ENCODE measurements around the gene DDX31.

DDX31 gene

GRCh38 chr9:132677976-132678375, 8.2 kb upstream of the DDX31 start:
- no peak overlapping the region for H3K4me3 ChIP-seq (ENCODE audit: control insufficient read depth in 1 of 7, extremely low read depth in 1 of 7, insufficient read depth in 4 of 7, low read depth in 2 of 7, low read length in 6 of 7)
- 99% methylated on average over 8 of the region's 8 CpGs for WGBS (ENCODE audit: insufficient coverage)
- POLR2A ChIA-PET: no interaction called here

GRCh38 chr9:132674485-132674884, 4.7 kb upstream of the DDX31 start:
- ChIA-PET CTCF (interaction anchor here (0.6 to 1.3 kb wide), 3 partner anchors 18 to 1699 kb away, joined by 3 to 4 read pairs (median 4); no protein-coding TSS in a partner anchor), POLR2A (interaction anchor here (0.6 kb wide), 1 partner anchor 670 kb away, joined by 3 read pairs; no protein-coding TSS in a partner anchor)
- 100% methylated on average over 3 of the region's 4 CpGs for WGBS (ENCODE audit: insufficient coverage)
- no peak for DNase-seq
- H3K27ac ChIP-seq (ENCODE audit: insufficient read depth in 1 of 2, low read depth in 1 of 2, low read length in 2 of 2, poor library complexity in 1 of 2, severe bottlenecking in 2 of 2): no peak overlapping the region
- no peak overlapping the region for H3K4me3 ChIP-seq (ENCODE audit: control insufficient read depth in 1 of 7, extremely low read depth in 1 of 7, insufficient read depth in 4 of 7, low read depth in 2 of 7, low read length in 6 of 7)
- H3K36me3 ChIP-seq (ENCODE audit: control insufficient read depth in 4 of 4, insufficient read depth in 4 of 4, low read length in 3 of 4): peaks cover 10 to 21% (median 17%) of the 10 kb centered on the region in 4 experiments
- H3K4me1 ChIP-seq (ENCODE audit: control extremely low read depth in 1 of 4, control insufficient read depth in 4 of 4, insufficient read depth in 4 of 4, low read length in 3 of 4): peaks cover 9 to 30% (median 29%) of the 10 kb centered on the region in 4 experiments
- no peaks in the 10 kb centered on the region for H3K27me3 ChIP-seq (replicated peaks in 2 of 5; ENCODE audit: control insufficient read depth in 4 of 5, insufficient read depth in 5 of 5, low read length in 4 of 5)
- H3K9me3 ChIP-seq (ENCODE audit: control extremely low read depth in 1 of 5, control insufficient read depth in 4 of 5, insufficient read depth in 2 of 5, low read depth in 1 of 5, low read length in 4 of 5): no peaks in the 10 kb centered on the region

More at GRCh38 chr9:132677976-132678375, 8.2 kb upstream of the DDX31 start:
- CTCF ChIA-PET: interaction anchor here (1.4 kb wide), 1 partner anchor 24 kb away, joined by 3 read pairs; no protein-coding TSS in a partner anchor
- DNase-seq: no peak
- Histone ChIP-seq H3K4me1 (ENCODE audit: control extremely low read depth in 1 of 4, control insufficient read depth in 4 of 4, insufficient read depth in 4 of 4, low read length in 3 of 4) (peaks cover 0 to 6% (median 5%) of the 10 kb centered on the region in 4 experiments), H3K9me3 (ENCODE audit: control extremely low read depth in 1 of 5, control insufficient read depth in 4 of 5, insufficient read depth in 2 of 5, low read depth in 1 of 5, low read length in 4 of 5) (no peaks in the 10 kb centered on the region), H3K27me3 (replicated peaks in 2 of 5; ENCODE audit: control insufficient read depth in 4 of 5, insufficient read depth in 5 of 5, low read length in 4 of 5) (no peaks in the 10 kb centered on the region), H3K36me3 (ENCODE audit: control insufficient read depth in 4 of 4, insufficient read depth in 4 of 4, low read length in 3 of 4) (peaks cover 15 to 32% (median 26%) of the 10 kb centered on the region in 4 experiments), H3K27ac (ENCODE audit: insufficient read depth in 1 of 2, low read depth in 1 of 2, low read length in 2 of 2, poor library complexity in 1 of 2, severe bottlenecking in 2 of 2) (no peak overlapping the region)

GRCh38 chr9:132673355-132673754, 3.6 kb upstream of the DDX31 start:
- Histone ChIP-seq H3K9me3 (ENCODE audit: control extremely low read depth in 1 of 5, control insufficient read depth in 4 of 5, insufficient read depth in 2 of 5, low read depth in 1 of 5, low read length in 4 of 5) (no peaks in the 10 kb centered on the region), H3K4me3 (ENCODE audit: control insufficient read depth in 1 of 7, extremely low read depth in 1 of 7, insufficient read depth in 4 of 7, low read depth in 2 of 7, low read length in 6 of 7) (no peak overlapping the region), H3K36me3 (ENCODE audit: control insufficient read depth in 4 of 4, insufficient read depth in 4 of 4, low read length in 3 of 4) (peaks cover 2 to 10% (median 6%) of the 10 kb centered on the region in 4 experiments), H3K4me1 (ENCODE audit: control extremely low read depth in 1 of 4, control insufficient read depth in 4 of 4, insufficient read depth in 4 of 4, low read length in 3 of 4) (peaks cover 9 to 36% (median 34%) of the 10 kb centered on the region in 4 experiments), H3K27ac (ENCODE audit: insufficient read depth in 1 of 2, low read depth in 1 of 2, low read length in 2 of 2, poor library complexity in 1 of 2, severe bottlenecking in 2 of 2) (no peak overlapping the region), H3K27me3 (replicated peaks in 2 of 5; ENCODE audit: control insufficient read depth in 4 of 5, insufficient read depth in 5 of 5, low read length in 4 of 5) (no peaks in the 10 kb centered on the region)
- ChIA-PET CTCF (interaction anchor here (0.6 to 1.1 kb wide), 4 partner anchors 9 to 126 kb away, joined by 3 to 5 read pairs (median 4); no protein-coding TSS in a partner anchor), POLR2A (interaction anchor here (0.6 kb wide), 1 partner anchor 11 kb away, joined by 7 read pairs; no protein-coding TSS in a partner anchor)
- peak; percentile 53 to 84 (median 63) for DNase-seq
- WGBS (ENCODE audit: insufficient coverage): 66% methylated on average over 4 of the region's 6 CpGs

DNA sequence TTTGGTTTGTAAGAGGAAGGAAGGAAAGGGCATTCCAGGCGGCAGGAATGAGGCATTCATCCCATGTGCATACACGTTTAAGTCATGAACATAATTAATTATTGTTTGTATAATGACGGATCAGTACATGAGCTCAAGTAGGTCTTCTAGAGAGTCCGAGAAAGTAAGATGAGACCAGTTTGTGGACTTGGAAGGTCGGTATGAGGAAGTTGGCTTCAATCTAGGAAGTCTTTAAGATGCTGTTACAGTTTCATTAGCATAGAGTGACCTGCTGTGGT, 2.6 kb upstream of the DDX31 start:
- Histone ChIP-seq H3K9me3 (ENCODE audit: control extremely low read depth in 1 of 5, control insufficient read depth in 4 of 5, insufficient read depth in 2 of 5, low read depth in 1 of 5, low read length in 4 of 5) (no peaks in the 10 kb centered on the region), H3K36me3 (ENCODE audit: control insufficient read depth in 4 of 4, insufficient read depth in 4 of 4, low read length in 3 of 4) (peaks cover 0 to 4% (median 1%) of the 10 kb centered on the region in 4 experiments), H3K4me3 (ENCODE audit: control insufficient read depth in 1 of 7, extremely low read depth in 1 of 7, insufficient read depth in 4 of 7, low read depth in 2 of 7, low read length in 6 of 7) (peak overlapping the region in 2 of 7 experiments; percentile 82 to 97), H3K27ac (ENCODE audit: insufficient read depth in 1 of 2, low read depth in 1 of 2, low read length in 2 of 2, poor library complexity in 1 of 2, severe bottlenecking in 2 of 2) (no peak overlapping the region), H3K27me3 (replicated peaks in 2 of 5; ENCODE audit: control insufficient read depth in 4 of 5, insufficient read depth in 5 of 5, low read length in 4 of 5) (no peaks in the 10 kb centered on the region), H3K4me1 (ENCODE audit: control extremely low read depth in 1 of 4, control insufficient read depth in 4 of 4, insufficient read depth in 4 of 4, low read length in 3 of 4) (peaks cover 9 to 36% (median 34%) of the 10 kb centered on the region in 4 experiments)
- no peak for DNase-seq
- 25% methylated on average over 2 of the region's 5 CpGs for WGBS (ENCODE audit: insufficient coverage)
- ChIA-PET CTCF (no interaction called here), POLR2A (no interaction called here)

- peak in 2 of 3 donors; percentile 7 to 23 for DNase-seq
- Histone ChIP-seq H3K4me3 (ENCODE audit: control insufficient read depth in 1 of 7, extremely low read depth in 1 of 7, insufficient read depth in 4 of 7, low read depth in 2 of 7, low read length in 6 of 7) (peak overlapping the region in 6 of 7 experiments; percentile 80 to 99 (median 90)), H3K36me3 (ENCODE audit: control insufficient read depth in 4 of 4, insufficient read depth in 4 of 4, low read length in 3 of 4) (peaks cover 0 to 4% (median 1%) of the 10 kb centered on the region in 4 experiments), H3K27ac (ENCODE audit: insufficient read depth in 1 of 2, low read depth in 1 of 2, low read length in 2 of 2, poor library complexity in 1 of 2, severe bottlenecking in 2 of 2) (no peak overlapping the region), H3K27me3 (replicated peaks in 2 of 5; ENCODE audit: control insufficient read depth in 4 of 5, insufficient read depth in 5 of 5, low read length in 4 of 5) (no peaks in the 10 kb centered on the region), H3K4me1 (ENCODE audit: control extremely low read depth in 1 of 4, control insufficient read depth in 4 of 4, insufficient read depth in 4 of 4, low read length in 3 of 4) (peaks cover 9 to 36% (median 34%) of the 10 kb centered on the region in 4 experiments), H3K9me3 (ENCODE audit: control extremely low read depth in 1 of 5, control insufficient read depth in 4 of 5, insufficient read depth in 2 of 5, low read depth in 1 of 5, low read length in 4 of 5) (no peaks in the 10 kb centered on the region)
- ChIA-PET POLR2A (no interaction called here), CTCF (interaction anchor here (1.0 kb wide), 1 partner anchor 130 kb away, joined by 3 read pairs; no protein-coding TSS in a partner anchor)
- 100% methylated on average over 2 of the region's 6 CpGs for WGBS (ENCODE audit: insufficient coverage)
Measured at GRCh38 chr9:132671620-132672412, 2.0 kb upstream of the DDX31 start.

GRCh38 chr9:132670457-132671391, 941 bp upstream of the DDX31 start, which contains the start of gene GTF3C4:
TSS of gene GTF3C4 (plus strand) at chr9:132670464. CDS start at chr9:132670599, 135 bp downstream.
- Histone ChIP-seq H3K4me3 (ENCODE audit: control insufficient read depth in 1 of 7, extremely low read depth in 1 of 7, insufficient read depth in 4 of 7, low read depth in 2 of 7, low read length in 6 of 7) (peak within 1 kb of the TSS; percentile 80 to 99 (median 89)), H3K4me1 (ENCODE audit: control extremely low read depth in 1 of 4, control insufficient read depth in 4 of 4, insufficient read depth in 4 of 4, low read length in 3 of 4) (peaks cover 9 to 36% (median 34%) of the 10 kb centered on the region in 4 experiments), H3K9me3 (ENCODE audit: control extremely low read depth in 1 of 5, control insufficient read depth in 4 of 5, insufficient read depth in 2 of 5, low read depth in 1 of 5, low read length in 4 of 5) (no peaks in the 10 kb centered on the region), H3K27me3 (replicated peaks in 2 of 5; ENCODE audit: control insufficient read depth in 4 of 5, insufficient read depth in 5 of 5, low read length in 4 of 5) (no peaks in the 10 kb centered on the region), H3K36me3 (ENCODE audit: control insufficient read depth in 4 of 4, insufficient read depth in 4 of 4, low read length in 3 of 4) (peaks cover 0 to 4% (median 1%) of the 10 kb centered on the region in 4 experiments), H3K27ac (ENCODE audit: insufficient read depth in 1 of 2, low read depth in 1 of 2, low read length in 2 of 2, poor library complexity in 1 of 2, severe bottlenecking in 2 of 2) (peak within 1 kb of the TSS; percentile 96)
- DNase-seq: peak; percentile 15 to 45 (median 43)
- under 1% methylated on average over 66 of the region's 82 CpGs for WGBS (ENCODE audit: insufficient coverage)
- POLR2A ChIA-PET: interaction anchor here (0.5 to 1.4 kb wide), 3 partner anchors 17 to 425 kb away, joined by 3 to 5 read pairs (median 4); no protein-coding TSS in a partner anchor
- CTCF ChIA-PET: interaction anchor here (0.7 to 1.8 kb wide), 9 partner anchors 12 to 352 kb away, joined by 3 to 5 read pairs (median 3); no protein-coding TSS in a partner anchor
